CD4-positive, alpha-beta T cell treated with Interleukin-4 for 1 hour (primary cell): Measurements from ENCODE around the gene MRPL48.
"Not testable (repeated sequence)": the region's sequence is repeated elsewhere in the genome, so short reads cannot be mapped to it uniquely, and the experiment has no call there.

Experiments used
- DNase-seq, 2 donors: peaks; one replicate each; pipeline ENCODE4 v3.0.0-alpha.2; 2020 to 2022

MRPL48 gene

DNA sequence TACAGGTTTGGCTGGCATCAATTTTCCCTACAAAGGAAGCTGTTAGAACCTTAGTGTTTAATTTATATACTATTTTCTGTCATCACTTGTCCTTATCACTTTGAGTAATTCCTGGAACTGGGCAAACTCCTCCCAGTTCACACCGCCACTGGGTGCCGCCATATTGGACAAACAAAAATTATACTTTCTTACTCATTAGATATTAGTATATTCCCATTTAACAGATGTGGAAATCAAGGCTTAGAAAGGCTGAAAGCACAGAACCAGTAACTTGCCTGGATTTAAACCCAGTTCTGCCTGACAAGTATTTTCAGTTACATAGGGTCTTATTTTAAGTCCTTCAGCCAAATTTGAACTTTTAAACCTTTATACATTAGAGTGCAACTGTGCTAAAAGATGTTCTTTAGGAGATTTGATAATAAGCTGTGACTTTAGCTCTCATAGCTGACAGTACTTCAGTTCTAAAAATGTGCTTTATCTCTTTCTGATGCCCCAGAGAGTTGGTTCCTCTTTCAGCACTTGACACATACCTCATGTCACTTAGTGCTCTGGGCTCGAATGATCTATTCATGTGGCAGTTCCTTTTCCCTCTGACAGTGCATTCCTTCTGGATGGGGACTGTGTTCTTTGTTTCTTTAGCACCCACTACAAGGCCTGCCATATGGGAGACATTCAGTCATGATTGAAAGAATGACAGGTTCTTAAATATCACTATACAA lies 63.5 kb downstream of the MRPL48 start:
- no peak for DNase-seq

DNA sequence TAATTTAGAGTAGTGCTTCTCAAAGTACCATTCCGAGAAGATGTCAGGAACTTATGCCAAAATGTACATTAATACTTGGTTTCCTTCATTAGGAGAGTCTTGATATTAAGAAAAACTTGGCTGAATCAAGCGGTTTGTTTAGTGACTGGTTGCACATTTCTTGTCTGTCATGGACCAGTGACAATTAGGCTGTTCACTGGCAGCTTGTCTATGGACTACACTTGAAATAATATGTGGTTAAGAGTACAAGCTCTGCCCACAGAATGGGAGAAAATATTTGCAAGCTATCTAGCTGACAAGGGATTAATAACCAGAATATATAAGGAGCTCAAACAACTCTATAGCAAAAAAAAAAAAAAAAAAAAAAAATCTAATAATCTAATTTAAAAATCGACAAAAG lies 64.4 kb downstream of the MRPL48 start:
- no peak for DNase-seq

DNA sequence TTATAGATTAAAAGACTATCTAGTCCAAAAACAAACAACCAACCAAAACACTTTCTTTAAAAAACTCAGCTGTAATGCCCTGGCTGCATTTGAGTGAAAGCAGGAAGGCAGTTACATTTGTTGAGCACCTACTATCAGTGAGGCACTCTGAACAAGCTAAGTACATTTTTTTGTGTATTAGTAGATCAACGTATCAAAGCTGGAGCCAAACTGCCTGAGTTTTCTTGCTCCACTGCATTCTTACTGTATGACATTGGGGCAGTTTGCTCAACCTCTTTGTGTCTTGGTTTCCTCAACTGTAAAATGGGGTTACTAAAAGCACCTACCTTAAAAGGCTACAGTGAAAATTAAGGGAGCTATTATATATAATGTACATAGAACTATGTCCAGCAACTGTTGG lies 67.0 kb downstream of the MRPL48 start:
- DNase-seq = no peak

DNA sequence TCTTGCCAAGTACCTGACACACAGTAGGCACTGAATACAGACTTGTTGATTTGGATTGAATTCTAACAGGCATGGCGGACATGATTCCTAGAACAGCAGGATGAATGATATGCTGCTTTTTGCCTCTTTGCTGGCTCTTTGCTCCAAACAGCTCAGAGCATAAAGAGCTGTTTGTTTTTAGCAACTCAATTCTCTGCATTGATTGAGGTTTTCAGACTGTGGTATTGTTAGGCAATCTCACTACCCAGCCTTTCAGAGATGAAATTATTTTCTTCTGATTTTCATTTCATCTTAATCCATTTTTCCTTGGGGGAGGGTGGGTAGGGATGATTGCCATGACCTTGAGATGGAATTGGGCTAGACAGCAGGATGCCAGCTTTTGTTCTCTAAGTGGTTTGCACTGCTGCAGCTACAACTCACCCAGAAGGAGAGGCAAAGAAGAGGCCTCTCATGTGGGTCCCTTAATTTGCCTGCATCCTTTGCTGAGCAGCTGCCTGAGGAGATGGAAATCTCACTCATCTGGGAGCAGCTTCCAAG lies 68.4 kb downstream of the MRPL48 start:
- no peak for DNase-seq

DNA sequence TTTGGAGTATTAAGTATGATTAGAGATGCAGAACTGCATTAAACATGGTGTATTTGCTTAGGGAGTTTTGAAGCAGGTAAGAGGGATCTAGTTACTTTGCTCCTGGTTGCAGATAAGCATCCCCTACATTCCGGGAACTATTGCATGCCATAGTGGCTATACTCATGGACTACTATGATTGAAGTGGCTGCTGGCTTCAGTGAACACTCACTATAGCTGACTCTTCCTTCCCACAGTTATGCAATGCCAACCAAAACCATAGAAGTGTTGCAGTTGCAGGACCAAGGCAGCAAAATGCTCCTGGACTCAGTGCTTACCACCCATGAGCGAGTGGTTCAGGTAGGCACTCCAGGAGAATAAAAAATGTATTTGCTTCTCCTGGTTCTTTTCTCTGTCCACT lies 72.0 kb downstream of the MRPL48 start:
- DNase-seq = no peak

DNA sequence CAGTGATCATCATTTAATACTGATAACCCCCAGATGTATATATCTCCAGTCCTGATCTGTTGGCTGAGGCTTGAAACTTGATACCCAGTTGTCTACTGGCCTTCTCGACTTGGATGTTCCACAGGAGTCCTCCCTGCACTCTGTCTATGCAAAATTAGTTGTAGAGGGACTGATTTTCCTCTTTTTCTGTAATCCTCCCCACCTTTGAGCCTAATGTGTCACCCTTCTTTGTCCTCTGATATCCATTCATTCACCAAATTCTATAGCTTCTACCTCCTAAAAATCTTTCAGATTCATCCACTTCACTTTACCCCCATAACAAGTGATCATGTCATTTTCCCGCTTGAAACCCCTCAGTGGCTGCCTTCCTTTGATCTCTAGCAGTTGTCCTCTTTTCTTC lies 72.5 kb downstream of the MRPL48 start:
- no peak for DNase-seq

DNA sequence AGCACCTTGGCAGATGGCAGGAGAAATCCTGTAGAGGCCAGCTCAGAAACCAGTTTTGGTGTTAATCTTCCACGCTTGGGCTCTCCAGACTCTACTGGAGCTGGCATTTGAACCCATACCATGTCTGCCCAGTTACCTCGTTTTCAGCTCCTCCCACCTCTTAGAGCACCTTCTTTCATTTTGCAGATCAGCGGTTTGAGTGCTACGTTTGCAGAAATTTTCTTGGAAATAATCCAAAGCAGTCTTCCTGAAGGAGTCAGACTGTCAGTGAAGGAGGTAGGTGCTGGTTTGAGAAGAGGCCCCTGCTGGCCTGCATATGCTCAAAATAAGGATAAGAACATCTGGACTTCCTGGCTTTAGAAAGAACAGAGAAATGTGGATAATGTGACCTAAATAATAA lies 75.3 kb downstream of the MRPL48 start:
- no peak for DNase-seq

DNA sequence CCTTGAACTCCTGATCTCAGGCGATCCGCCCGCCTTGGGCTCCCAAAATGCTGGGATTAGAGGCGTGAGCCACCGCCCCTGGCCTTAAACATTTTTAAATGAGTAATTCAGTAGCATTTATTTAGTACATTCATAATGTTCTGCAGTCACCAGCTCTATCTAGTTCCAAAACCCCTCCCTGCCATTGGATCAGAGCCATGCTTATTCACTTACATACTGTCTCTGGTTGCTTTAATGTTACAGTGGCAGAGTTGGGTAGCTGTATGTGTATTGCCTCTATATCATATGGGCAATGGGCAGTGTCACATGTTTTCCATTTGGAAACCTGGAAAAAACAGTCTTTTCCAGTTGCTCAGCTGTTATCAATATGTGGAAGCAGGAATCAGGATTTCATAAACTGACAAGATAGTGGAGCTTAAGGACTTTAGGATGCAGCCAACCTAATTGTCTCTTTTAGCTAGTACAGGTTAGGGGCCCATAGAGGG lies 78.5 kb downstream of the MRPL48 start:
- no peak for DNase-seq

DNA sequence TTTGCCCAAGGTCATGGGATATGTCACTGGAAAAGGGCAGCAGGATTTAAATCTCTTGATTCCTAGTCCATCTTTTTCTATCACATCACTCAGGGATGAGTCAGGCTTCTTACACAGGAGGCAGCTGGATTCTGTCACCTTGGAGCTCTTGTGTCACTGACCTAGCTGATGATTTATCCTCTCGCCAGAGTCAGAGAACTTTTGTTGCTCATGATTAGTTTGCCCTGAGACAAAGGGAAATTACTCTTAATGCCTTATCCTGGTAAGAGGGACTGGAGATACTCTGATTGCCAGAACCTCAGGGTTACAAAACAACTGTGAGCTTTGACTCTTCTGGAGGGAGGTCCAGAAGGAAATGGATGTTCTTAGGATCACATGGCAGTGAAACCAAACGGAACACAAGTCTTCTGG lies 78.9 kb downstream of the MRPL48 start:
- DNase-seq = no peak

DNA sequence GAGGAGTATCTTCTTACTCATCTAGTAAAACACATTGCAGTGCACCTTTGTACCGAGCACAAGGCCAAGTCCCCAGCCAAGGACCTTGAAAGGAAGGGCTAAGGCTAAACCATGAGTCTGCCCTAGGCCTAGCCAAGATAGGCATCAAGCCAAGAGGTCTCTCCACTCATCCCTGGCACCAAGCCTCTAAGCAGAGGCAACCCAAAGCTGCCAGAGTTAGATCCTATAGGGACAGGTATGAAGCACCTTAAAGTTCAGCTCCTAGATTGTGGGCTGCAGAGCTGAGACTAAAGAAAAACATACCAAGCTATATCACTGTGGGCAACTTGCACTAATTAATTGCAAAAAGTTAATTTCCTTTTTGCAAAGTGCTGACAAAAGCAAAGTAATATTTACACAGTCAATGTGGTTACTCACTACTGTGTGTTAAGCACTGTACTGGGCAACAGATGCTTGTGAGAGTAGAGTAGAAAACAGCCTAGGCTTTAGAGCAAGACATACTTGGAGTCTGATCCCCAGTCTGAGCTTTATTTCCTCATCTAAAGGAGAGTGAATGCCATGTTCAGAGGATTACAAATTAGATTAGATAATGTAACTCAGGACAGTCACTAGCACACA lies 81.8 kb downstream of the MRPL48 start:
- DNase-seq = no peak

DNA sequence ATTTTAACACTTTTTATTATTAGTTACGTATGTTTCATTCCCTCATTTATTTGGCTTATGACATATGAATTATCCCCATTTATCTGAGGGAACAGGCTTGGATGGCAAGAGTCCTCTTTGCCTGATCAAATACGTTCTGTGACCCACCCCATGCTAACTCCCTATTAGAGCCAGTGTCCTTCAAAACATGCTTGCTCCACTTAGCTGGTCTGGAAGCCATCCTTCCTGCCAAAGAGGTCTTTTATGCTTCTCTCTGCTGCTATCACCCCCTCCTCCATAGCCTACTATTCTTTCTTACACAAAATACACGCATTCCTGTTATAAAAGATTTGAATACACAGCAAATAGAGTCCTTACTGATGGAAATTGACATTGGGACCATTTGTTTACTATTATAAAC lies 82.6 kb downstream of the MRPL48 start:
- DNase-seq = no peak

DNA sequence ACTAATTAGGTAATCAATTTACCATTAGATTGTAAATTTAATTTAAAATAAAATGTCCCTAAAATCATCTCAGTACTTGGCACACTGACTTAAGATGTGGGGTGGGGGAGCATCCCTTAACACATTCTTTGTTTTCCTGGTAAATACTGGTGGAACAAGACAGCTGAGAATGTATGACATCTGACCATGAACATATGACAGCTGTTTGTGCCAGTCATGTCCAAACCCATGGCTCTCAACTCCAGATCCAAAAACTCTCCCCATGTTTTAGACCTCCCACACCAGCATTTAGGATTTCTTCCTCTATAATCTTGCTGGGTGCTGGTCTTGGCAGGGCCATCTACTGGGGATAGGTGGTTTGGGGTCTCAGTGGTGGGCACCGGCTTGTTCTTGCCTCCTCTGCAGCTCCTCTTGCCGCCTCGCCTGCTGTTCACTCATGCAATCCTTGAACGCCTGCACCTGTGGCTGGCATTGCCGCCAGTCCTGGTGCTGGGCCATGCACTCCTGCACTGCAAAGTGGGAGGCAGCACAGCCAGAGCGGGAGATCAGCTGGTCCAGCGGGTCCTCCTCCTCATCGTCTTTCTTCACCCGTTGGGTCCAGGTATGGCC lies 85.2 kb downstream of the MRPL48 start:
- DNase-seq = no peak

DNA sequence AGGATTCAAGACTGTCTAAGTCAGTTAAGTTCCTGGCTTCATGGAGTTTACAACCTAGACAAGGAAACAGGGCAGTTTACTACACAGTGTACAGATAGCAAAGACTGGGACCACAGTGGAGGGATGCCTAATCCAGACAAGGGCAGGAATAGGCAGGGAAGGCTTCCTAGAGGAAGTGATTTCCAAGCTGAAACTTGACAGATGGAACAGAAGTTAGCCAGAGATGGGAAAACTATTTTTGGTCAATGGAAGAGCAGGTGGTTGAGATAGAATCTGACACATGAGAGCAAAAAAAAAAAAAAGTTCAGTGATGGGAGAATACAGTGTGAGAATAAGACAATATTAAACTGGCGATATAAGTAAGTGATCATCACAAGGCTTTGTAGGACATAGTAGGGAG lies 87.7 kb downstream of the MRPL48 start:
- no peak for DNase-seq

DNA sequence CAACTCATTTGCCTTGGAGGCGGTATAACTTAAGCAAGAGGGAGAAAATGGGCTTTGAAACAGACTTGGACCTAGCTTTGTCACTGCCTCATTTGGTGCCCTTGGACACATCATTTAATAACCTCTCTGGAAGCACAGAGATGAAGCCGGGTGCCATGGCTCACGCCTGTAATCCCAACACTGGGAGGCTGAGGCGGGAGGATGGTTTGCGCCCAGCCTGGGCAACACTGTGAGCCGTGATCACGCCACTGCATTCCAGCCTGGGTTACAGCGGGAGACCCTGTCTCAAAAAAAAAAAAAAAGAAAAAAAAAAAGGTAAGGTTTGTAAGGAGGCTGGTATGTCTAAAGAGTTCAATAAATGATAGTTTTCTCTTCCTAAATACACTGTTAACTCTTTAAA lies 88.2 kb downstream of the MRPL48 start:
- DNase-seq = no peak

DNA sequence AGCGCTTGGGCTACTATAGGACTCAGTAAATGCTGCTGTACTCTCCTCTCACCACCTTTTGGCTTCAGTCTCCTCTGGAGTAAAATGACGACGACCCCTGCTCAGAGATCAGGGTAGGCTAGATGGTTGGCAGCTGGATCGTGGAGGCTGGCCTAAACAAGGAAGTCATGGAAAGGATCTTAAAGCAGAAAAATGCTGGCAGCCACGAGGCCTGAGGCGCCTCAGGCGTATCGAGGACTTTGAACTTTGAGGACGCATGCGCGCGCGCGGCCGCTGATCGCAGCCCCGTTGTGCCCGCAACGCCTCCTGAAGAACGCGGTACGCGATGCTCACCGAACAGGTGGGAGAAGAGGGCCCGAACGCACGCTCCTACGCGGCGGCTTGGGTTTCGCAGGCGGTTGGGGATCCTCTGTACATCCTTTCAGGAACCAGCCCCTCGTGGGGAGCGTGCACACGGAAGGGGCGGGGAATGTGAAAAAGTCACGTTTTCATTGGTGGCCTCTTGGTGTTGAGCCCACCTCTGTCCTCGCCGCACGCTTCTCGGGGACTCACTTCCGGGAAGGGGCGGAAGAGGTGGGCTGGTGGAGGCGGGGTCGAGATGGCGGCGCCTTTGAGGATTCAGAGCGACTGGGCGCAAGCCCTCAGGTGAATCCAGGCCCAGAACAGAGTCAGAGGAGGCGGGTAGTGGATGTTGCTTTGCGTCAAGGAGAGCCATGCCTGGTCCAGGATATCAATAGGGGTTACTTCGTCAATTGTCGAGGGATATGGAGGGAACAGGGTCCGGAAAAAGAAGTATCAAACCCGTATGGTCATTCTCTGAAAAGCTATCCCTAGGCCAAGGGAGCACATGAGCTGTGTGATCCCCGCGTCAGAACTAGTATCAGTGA lies 89.0 kb downstream of the MRPL48 start, which contains the start of the genes COA4 and PAAF1:
TSS of gene COA4 (minus strand) at position 423 of the 887 bp plus-strand sequence. CDS start 3,468 bp downstream, outside the sequence.
TSS of gene PAAF1 (plus strand) at position 576 of the 887 bp plus-strand sequence. CDS start at position 599, 23 bp downstream.
- peak; percentile 94 to 95 for DNase-seq

DNA sequence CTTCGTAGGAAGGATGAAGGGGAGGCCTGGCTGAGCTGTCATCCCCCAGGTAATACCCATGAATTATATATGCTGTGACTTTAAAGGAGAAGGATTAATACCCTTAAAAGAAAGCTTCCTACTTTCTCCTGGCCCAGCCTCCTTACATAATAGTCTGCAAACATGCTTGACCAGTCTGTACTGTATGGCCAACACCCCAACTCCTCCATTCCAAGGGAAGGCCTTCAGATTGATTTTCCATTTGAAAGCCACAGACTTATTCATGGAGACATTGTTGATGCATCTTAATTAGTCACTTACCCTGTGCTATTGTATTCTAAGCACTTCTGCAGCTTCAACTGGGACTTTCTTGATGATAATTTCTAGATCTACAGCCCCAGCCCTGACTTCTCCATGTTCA lies 91.1 kb downstream of the MRPL48 start:
- DNase-seq = no peak

DNA sequence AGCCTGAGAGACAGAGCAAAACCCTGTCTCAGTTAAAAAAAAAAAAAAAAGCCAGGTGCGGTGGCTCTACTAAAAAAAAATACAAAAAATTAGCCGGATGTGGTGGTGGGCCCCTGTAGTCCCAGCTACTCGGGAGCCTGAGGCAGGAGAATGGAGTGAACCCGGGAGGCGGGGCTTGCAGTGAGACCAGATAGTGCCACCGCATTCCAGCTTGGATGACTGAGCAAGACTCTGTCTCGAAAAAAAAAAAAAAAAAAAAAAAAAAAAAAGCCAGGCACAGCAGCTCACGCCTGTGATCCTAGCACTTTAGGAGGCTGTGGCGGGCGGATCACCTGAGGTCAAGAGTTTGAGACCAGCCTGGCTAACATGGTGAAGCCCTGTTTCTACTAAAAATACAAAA lies 92.8 kb downstream of the MRPL48 start:
- not testable (repeated sequence) for DNase-seq

DNA sequence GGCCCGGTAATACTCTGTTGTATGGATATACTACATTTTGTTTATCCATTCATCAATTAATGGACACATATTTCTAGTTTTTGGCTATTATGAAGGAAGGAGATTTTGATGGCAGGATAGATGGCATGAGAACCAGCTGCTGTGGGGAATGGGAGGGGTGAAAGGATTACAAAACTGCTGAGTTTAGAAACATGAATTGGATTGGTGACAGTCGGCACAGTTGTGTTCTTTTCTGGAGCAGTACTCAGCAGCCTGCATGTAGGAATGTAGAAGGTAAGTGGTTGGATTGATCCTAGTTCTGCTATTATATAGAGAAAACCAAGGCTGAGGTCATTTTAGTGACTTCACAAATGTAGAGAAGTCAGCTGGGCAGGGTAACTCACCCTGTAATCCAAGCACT lies 96.2 kb downstream of the MRPL48 start:
- no peak for DNase-seq

DNA sequence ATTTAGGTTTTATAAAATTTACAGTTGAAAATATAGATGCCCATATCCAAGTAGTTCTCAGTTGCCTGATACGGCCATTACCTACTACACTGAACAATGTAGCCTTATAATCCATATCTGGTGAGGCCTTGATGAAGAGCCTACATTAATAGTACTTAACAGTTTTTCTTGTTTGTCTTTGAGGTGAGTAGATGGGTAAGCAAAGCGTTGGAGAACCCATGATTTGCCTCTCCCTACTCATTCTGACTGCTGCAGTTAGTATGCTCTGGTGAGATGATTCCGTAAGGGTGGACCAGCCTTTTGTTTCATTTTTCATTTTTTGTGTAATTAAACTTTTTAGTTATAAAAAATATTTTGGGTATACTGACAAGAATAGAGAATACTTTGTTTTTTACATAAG lies 100.6 kb downstream of the MRPL48 start:
- no peak for DNase-seq

DNA sequence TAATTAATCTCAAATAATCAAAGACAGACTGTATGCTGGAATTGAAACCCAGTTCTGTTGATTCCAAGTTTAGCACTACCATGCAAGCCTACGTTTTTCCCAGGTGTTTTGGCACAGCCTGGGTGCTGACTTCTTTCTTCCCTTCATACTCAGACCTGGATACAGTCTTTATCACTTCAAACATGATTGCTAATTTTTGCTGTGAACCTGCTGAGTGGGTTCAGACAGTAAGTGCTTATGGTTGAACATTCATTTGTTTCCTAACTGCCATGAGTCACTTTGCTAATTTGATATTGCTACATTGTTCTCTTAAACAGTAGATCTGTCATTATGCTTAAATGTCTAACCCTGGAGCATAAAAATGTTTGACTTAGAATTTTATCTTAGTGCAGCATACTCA lies 101.3 kb downstream of the MRPL48 start:
- no peak for DNase-seq

DNA sequence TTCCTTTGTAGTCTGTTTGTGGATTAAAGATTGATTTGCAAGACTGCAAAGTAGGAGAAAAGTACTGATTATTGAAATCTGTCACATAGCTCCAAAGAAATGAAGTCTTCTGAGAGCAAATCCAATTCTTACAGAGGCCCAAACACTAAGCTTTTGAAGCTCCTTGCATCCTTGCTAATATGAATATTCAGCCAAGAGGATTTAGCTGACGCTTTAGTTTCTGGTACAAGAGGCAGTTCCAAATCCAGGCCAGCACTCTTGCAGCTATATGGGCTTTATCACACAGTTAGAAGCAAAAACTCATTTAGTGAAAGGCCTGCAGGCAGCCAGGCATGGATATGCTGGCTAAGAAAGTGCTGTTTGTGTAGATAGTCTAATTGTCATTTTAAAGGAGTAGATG lies 101.9 kb downstream of the MRPL48 start:
- DNase-seq = no peak

DNA sequence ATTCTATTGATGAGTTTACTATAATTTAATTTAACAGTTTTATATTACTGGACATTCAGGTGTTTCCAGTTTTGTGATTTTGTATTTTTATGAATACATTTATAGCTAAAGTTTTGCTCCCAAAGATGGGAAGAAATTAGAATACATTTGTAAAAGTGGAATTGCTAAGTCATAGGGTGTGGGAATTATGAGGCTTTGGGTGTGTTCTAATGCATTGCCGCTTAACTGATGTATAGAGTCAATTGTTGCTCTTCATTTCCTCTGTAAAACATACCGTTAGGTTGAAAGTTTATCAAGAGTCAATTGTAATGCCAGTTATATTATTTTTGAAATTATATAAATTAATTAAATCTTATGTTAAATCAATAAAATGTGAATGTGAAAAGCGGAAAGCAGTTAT lies 105.4 kb downstream of the MRPL48 start:
- DNase-seq = no peak
